Activated effector memory CD4-positive, alpha-beta T cell treated with anti-CD3 and anti-CD28 coated beads, Interleukin-2, amount 50 U/mL, for 16 hours (primary cell): ENCODE measurements around the gene CUBN.
"Not testable (repeated sequence)": the region's sequence is repeated elsewhere in the genome, so short reads cannot be mapped to it uniquely, and the experiment has no call there.

ENCODE experiments used
- DNase-seq: peaks from one replicate; pipeline ENCODE4 v3.0.0-alpha.2; 2020

CUBN gene

DNA sequence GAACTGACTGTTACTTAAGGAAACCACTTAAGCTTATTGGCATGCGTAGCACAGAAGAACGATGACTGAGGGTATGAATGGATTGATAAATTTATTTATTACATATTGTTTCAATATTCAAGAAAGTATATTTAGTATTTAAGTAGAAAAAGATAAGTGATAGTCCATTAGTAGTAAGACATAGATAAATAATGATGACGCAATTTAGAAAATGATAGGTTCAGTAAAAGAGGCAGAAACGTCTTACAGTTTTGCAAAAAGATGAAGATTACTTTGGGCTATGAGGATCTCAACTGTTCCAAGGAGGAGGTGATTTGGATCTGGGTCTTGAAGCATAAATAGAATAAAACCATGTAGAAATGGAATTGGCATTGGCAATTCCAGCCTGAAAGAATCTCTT is 275.8 kb downstream of the CUBN start:
- no peak for DNase-seq

DNA sequence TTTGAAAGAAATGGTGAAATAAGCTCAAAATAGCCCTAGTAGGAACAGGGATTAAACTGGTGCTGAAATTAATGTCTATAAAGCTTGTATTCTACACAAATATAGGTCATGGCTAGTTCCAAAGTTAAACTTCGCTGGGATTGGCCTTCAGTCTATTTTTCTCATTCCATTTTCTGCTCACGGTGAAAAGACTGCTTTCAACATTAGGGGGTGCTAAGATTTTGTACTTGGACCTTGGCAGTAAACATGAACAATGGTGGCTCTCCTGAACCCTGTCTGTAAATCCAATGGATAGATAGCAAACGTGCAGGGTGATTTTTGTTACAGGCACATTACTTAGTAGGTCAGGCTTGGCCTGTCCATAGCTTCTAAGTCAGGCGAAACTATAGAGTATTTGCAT is 276.4 kb downstream of the CUBN start:
- DNase-seq: no peak

DNA sequence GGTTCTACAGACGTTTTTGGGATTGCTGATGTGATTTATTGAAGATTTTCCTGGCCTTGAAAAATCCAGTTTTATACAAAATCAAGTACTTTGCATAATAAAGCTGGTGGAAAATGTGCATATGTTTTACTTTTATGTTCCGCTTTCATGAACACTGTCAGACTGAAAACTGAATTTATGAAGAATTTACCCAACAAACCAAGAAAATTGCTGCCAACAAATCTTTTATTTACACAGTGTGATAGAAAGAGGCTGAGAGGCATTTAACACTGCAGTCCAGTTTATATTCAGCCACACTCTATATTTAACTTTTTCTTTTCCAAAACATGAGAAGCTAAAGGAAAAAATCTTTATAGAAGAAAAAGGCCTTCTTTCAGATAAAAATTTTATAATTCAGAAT is 277.0 kb downstream of the CUBN start:
- no peak for DNase-seq

DNA sequence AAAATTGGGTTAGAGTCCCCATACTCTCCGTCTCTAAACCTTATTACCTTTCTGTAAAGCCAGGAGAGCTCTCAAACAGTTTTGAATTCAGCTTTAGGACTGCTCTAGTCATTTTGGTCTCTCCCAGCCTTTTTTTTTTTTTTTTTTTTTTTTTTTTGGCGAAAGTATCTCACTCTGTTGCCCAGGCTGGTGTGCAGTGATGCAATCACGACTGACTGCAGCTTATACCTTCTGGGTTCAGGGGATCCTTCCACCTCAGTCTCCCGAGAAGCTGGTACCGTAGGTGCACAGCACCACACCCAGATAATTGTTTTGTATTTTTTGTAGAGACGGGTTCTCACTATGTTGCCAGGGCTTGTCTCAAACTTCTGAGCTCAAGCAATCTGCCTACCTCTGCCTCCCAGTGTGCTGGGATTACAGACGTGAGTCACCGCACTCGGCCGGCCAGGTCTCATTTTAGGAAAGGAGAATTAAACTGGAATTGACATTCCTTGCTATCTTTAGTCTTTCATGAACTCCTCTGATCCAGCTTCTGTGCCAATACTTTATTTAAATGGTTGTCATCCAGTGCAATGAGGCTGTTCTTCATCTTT is 281.0 kb downstream of the CUBN start:
- no peak for DNase-seq

DNA sequence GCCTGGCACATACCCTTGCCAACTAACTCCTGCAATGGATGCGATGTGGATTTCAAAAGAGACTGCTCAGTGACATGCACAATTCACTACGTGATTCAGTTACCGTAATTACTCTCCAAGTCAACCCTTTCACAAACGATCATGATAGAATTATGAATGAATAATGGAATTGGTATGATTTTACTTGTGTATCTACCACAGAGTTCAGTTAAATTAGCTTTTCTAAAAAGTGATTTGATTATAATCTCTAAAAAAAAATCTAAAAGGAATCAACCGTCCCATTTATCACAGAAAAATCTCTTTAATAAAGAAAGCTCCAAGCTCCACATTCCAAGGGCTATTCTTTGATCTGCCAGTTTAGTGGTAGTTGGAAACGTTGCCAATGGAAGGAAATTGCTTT is 282.0 kb downstream of the CUBN start:
- DNase-seq: no peak

DNA sequence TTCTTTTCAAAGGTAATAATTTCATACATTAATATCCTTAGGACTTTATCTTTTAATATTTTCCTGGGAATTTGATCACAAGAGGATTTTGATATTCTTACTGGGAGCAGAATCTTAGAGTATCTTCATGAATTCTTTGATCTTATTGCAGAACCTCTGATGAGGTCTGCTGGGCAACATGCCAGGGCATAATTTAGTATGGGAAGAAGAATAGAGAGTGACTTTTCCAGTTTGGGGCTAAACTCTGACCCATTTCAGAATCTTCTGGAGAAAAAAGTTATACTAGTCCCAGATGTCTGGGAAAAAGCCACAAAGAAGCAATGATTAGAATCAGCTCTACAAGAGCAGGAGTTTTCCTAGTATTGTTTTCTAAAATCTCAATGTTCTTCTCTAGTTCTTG is 284.4 kb downstream of the CUBN start:
- DNase-seq: no peak

DNA sequence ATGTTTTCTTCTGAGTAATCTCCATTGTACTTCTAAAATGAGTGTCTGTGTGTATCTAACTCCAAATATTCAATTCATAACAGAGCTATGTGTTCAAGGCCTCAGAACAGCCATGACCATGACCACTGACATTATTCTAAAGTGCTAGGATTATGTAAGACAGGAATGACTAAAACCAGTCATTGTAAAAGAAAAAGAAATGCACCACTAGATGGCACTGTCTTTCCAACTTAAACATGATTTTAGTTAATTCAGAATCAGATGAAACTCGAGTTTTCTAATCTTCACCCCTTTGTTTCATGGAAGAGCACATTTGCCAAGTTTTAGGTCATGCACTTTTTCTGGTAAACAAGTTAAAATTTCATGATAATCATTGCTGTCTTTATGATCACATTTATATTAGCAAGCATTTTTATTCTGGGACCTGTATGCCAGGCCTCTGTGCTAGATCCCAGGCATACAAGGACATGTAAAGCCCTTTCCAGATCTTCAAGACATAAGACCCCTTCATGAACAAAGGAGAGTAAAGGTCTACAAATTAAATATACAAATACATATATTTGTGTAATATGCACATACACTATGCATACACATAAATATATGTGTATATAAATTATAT is 286.2 kb downstream of the CUBN start:
- no peak for DNase-seq

DNA sequence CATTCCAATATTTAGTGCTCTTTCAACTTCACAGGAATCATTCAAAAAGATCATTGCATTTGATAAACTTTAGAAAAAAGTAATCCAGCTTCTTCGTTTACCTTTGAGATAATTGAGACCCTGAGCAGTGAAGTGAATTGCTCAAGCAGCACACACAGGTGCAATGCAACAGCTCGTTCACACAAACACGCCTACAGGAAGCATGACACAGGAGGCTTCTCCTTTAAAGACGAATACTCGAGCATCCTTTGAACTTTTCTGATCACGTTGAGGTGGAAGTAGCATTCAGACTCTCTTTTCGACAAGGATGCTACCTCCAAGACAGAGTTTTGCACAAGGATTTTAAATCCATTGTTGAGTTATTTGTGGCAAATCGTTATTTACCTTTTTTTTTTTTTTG is 294.4 kb downstream of the CUBN start:
- peak; percentile 68 for DNase-seq

DNA sequence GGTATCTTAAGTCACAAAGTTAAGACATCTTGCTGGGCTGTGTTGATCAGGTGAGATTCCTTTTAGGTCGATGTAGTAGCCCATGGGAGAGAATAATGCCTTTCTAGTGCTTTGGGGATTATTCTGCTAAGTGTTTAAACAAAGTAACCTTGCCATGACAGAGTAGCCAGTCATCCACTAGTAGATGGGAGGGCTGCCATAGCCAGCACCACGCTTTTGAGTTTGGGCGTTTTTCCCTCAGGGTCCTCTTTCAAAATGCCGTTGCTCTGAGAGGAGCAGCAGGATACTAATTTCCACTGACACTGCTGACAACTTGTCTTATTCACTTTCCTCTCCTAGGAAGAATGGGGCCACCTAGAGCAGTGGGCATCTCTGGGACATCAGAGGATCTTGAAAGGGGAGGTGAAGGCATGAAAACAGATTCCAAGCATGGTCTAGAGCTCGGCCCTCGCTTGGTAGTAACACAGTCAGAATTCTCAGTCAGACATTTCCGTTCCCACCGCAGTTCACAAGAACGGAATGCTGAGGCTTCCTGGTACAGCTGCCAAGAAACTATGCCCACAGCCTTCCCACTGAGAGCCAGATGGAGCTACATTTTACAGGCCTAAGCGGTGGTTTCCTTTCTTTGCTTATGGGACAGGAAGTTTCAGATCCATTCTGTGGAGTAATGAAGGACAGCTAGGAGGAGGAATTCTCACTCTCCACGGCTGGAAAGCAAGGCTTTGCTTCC is 297.1 kb downstream of the CUBN start:
- DNase-seq: no peak

DNA sequence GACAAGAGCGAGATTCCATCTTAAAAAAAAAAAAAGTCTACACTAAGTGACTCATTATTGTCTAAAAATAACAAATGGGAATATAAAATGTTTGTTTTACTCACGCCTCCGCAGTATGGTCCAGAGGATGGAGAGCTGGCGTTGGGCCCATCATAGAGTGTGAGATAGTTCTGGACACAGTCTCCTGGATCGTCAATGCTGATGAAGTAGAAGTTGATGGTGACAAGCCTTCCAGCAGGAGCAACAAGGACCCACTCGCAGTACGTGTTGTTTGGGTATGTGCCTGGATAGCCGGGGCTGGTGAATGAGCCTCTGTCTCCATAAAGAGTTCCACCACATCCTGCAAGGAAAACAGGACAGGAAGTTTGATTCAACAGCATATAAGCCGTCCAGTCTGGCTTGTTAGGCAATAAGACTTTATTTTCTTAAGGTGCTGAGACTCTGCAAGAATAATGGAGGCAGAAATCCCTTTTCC is 300.9 kb downstream of the CUBN start:
- no peak for DNase-seq

DNA sequence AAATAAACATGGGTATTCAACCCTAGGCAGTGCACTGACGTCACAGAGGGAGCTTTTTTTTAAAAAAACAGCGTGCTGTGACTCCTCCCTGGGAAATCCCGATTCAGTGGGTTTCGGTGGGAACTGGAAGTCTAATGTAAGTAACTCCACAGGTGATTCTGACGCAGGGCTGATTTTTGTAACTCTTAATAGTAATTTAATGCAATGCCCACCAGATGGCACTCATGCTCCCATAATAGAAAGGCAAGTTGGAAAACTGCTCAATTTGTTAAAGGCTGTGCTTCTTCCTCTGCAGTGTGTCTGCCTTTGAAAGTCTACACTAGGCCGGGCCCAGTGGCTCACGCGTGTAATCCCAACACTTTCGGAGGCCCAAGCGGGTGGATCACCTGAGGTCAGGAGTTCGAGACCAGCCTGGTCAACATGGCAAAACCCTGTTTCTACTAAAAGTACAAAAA is 301.5 kb downstream of the CUBN start:
- peak; percentile 77 for DNase-seq

DNA sequence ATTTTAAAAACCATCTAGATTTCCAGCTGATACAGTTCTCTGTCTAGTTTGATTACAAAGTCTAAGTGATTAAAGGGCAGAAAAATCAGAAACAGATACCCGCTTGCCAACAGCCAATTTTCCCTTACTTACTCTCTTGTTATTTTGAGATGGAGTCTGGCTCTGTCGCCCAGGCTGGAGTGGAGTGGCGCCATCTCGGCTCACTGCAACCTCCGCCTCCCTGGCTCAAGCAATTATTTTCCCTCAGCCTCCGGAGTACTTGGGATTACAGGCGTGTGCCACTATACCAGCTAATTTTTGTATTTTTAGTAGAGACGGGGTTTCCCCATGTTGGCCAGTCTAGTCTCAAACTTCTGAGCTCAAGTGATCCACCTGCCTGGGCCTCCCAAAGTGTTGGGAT is 302.1 kb downstream of the CUBN start:
- not testable (repeated sequence) for DNase-seq

DNA sequence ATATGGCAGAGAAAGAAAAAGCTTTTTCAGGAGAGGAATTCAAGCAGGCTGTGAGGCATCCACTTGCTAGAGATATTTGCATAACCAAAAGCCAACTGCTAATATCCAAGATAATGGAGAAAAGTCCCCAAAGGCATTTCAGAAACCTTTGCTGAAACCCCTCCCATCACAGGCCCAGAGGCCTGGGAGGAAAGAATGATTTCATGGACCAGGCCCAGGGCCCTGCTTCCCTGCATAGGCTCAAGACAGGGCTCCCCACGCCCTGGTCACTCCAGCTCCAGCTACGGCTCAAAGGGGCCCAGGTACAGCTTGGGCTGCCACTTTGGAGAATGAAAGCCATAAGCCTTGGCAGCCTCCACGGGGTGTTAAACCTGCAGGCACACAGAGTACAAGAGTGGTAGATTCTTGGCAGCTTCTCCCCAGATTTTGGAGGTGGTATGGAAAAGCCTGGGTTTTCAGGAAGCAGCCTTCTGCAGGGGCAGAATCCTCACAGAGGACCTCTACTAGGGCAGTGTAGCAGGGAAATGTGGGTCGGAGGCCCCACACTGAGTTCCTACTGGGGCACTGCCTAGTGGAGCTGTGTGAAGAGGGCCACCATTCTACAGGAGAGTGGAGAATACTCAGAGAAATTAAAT is 306.8 kb downstream of the CUBN start:
- DNase-seq: no peak

DNA sequence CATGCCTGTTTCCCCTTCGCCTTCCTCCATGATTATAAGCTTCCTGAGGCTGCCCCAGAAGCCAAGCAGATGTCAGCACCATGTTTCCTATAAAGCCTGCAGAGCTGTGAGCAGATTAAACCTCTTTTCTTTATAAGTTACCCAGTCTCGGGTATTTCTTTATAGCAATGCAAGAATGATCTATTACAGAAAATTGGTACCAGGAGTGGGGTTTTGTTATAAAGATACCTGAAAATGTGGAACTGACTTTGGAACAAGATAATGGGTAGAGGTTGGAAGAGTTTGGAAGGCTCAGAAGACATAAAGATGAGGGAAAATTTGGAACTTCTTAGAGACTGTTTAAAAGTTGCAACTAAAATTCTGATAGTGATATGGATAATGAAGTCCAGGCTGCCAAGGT is 307.6 kb downstream of the CUBN start:
- DNase-seq: no peak

DNA sequence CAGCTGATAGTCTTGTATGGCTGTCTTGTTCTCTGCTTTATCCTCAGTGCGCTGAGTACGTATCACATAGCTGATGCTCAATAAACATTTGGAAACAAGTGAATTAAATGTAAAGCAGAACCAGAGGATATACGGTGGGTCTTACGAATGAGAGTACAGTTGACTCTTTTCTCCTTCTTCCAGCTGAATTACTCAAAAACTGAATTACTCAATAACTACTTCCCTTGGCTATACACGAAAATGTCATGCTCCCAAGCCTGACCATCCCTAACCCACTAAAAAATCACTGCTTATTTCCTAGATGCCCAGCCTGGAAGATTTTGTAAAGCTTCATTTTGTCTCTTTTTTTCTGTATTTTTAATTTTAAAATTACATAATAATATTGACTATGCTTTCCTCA is 309.2 kb downstream of the CUBN start:
- DNase-seq: no peak

DNA sequence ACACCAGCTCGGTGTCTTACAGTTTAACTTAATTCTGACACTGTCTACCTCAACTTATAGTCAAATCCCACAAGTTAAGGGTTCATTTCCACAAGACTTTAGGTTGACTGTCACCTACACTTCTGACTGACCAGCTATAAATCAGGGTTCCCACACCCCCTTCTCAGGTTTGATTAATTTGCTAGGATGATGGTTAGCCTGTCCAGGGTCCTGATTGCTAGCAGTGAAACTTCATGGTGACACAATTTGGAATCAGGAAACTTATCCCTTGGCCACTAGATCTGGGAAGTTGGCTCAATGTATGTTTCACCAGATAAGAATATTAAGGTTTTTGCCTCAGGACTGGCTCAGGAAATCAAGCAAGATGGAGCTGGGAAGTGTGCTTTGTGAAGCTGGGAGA is 309.6 kb downstream of the CUBN start:
- no peak for DNase-seq

DNA sequence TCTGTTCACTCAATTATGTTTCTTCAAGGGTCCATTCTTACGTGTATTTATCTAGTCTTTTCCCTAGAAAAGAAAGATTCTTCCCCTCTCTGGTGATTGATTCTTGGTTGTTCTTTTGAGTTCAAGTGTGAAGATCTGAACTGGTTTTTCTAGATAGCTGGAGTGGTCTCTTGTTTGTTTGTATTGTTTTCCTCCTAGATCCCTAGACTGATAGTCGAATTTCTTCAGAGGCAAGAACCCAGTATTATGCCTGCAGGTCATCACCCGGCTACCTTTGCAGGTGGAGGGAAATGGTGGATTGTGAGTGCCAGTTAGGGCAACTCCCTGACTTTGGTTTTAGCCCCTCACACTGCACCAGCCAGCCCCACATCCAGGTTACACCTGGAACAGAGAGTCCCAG is 310.2 kb downstream of the CUBN start:
- no peak for DNase-seq

DNA sequence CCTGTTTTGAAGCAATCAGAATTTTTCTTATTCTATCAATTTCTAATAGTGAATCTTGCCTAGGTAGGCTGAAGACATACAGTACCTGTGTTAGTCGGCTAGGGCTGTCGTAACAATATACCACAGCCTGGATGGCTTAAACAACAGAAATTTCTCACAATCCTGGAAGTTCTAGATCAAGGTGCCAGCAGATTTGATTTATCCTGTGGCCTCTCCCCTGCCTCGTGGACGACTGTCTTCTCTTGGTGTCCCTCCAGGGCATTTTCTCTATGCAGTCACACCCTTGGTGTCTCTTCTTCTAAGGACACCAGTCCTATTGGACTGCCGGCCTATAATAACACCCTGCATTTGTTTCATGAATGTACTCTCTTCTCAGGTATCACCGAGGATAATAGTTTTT is 310.6 kb downstream of the CUBN start:
- no peak for DNase-seq

DNA sequence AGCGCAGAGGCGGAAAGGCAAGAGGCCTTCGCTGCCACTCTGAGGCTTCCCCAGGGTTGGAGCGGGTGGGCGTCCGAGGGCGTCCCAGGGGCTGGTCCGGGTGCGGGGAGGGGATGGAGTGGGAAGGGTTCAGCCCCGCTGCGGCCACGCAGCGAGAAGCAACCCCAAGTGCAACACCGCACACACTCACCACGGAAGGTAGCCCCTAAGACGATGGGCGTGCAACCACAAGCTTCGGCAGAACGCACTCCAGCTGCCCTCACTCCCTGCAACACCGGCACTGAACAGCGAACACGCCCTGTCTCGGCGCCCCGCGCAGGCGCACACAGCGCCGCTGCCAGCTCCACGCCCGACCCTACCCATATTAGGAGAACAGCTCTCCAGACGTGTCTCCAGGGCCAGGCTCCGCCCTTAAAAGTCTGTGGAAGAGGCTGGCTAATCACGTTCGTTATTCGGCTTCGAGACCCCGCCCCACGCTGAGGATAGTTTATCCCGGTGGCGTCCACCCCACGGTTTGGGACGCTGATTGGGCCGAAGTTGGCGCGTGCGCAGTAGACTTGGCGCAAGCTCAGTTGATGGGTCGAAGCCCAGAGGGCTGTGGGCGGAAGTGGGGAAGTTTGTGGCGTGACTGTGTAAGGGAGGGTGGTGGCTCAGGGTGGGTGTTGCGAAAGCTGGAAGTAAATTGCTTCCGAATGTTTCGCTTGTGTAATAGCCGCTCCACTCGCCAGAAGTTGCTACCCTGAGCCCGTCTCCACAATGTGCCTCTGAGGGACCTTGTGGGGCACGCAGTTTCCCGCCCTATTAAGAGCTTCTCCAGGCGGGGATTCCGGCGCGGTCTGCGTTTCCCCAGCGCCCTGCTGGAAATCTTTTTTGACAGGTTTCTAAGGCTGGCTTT is 312.2 kb downstream of the CUBN start, which contains the start of gene RSU1:
TSS of gene RSU1 (minus strand) at position 300 of the 895 bp plus-strand sequence. CDS start 343 bp downstream, outside the sequence.
- peak; percentile 100 for DNase-seq

DNA sequence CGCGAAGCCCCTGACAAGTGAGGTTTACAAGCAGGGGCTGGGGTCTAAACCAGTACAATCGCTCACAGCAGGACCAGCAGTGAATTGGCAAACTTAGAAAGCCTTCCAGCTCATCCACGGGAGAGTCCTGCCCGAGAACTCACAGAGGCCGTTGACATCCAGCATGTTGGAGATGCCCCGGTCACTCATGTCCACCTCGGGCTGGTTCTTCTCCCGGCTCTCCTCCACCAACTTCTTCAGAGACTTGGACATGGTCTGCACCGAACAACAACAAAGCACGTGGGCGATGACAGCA is 312.8 kb downstream of the CUBN start:
- no peak for DNase-seq

DNA sequence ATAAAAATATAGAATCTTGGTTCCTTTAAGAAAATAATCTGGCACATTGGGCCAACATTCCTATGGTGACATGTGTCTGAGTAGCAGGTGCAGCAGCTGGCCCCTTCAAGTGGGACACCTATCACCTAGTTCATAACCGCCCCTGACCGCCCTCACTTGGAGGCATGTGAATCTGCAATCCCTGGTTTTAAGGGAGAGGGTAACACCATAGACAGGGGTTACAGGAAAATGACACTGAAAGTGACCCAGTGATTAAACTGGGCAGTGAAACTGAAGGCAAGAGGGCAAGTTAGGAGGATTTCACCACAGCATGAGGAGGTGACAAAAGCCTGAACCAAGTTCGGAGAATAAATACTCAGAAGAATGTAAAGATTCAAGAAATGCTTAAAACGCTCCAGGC is 313.4 kb downstream of the CUBN start:
- no peak for DNase-seq

DNA sequence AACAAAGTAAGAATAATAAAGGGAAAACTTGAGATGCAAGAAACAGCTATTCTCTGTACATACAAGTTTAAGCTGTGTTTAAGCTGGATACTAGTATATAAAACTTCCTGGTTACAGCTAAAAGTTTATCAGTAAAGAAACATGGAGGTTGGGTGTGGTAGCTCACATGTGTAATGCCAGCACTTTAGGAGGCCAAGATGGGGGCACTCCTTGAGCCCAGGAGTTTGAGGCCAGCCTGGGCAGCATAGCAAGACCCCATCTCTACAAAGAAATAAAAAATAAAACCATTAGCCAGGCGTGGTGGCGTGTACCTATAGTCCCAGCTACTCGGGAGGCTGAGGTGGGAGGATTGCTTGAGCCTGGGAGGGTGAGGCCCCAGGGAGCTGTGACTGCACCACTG is 315.6 kb downstream of the CUBN start:
- DNase-seq: no peak

DNA sequence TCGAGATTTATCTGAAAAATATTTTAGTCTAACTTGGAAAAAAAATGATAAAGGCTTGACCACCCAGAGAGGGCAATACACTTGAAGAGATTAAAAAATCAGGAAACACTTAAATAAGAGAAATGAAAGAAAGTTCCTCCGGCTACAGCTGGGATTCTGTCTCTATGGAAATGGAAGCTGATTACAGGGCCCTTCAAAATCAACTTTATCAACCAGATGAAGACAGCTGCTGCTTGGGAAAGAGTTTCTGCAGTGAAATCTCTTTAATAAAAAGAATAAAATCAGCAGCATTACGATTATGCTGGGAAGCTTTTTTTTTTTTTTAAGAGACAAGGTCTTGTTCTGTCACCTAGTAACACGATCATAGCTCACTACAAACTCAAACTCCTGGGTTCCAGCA is 316.9 kb downstream of the CUBN start:
- no peak for DNase-seq
